ENCODE results near the gene C4orf50.

DNA sequence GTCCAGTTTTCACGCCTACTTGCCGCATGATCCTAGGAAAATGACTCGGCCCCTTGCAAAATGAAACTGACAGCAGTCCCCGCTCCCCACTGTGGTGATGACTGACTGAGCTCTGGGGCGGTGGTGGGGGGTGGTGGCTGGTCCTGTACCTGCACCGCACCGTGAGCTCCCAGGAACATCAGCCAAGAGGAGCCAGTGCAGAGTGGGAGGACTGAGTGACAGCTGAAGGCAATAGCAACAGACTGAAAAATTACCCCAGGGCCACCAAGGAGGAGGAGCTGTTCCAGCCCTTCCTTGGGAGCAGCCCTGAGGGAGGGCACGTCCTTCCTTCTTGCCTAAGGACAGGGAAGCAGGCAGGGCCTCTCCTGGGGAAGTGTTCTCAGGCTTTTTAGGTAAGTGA is 2.4 kb upstream of the C4orf50 start:
- TF ChIP-seq HDAC2 (IDR thresholded peaks at IDR 0.05; ENCODE audit: borderline replicate concordance in 1 of 2, low read depth in 2 of 2, low read length in 2 of 2) (no peak), POLR2A (IDR thresholded peaks at IDR 0.05; ENCODE audit: control extremely low read depth in 1 of 2, low read depth in 2 of 2, low read length in 2 of 2) (no peak), EP300 (IDR thresholded peaks at IDR 0.05; ENCODE audit: borderline replicate concordance in 1 of 2, low read depth in 2 of 2, low read length in 2 of 2) (no peak), CHD1 (IDR thresholded peaks at IDR 0.05; ENCODE audit: low read depth, low read length) (no peak), GABPA (IDR thresholded peaks at IDR 0.05; ENCODE audit: borderline replicate concordance, insufficient read depth, low read length) (no peak), POLR2AphosphoS5 (IDR thresholded peaks at IDR 0.05; ENCODE audit: low read depth, low read length) (no peak), TAF1 (IDR thresholded peaks at IDR 0.05; ENCODE audit: low read depth, low read length) (no peak), EZH2 (IDR thresholded peaks at IDR 0.05; ENCODE audit: low read depth, low read length, severe bottlenecking) (no peak), SP1 (IDR thresholded peaks at IDR 0.05; ENCODE audit: low read depth, low read length) (no peak), ATF3 (IDR thresholded peaks at IDR 0.05; ENCODE audit: insufficient read depth, low read depth, low read length) (no peak), RAD21 (IDR thresholded peaks at IDR 0.05 in 1 of 2, conservative IDR thresholded peaks at IDR 0.05 in 1 of 2; ENCODE audit: low read depth in 2 of 2, low read length in 2 of 2) (no peak), SIX5 (IDR thresholded peaks at IDR 0.05; ENCODE audit: low read depth, low read length) (no peak)
- TF ChIP-seq, protein P1, sequence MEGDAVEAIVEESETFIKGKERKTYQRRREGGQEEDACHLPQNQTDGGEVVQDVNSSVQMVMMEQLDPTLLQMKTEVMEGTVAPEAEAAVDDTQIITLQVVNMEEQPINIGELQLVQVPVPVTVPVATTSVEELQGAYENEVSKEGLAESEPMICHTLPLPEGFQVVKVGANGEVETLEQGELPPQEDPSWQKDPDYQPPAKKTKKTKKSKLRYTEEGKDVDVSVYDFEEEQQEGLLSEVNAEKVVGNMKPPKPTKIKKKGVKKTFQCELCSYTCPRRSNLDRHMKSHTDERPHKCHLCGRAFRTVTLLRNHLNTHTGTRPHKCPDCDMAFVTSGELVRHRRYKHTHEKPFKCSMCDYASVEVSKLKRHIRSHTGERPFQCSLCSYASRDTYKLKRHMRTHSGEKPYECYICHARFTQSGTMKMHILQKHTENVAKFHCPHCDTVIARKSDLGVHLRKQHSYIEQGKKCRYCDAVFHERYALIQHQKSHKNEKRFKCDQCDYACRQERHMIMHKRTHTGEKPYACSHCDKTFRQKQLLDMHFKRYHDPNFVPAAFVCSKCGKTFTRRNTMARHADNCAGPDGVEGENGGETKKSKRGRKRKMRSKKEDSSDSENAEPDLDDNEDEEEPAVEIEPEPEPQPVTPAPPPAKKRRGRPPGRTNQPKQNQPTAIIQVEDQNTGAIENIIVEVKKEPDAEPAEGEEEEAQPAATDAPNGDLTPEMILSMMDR (IDR thresholded peaks at IDR 0.05; ENCODE audit: control extremely low read depth in 1 of 3, insufficient read depth in 1 of 3, low read depth in 1 of 3, low read length in 3 of 3) = no peak

Measured in H1 (cell line).